Osteocyte (in vitro differentiated cells): ENCODE results near the gene PTPRM. TPM values are rescaled to one million over a fixed set of nuclear protein-coding genes. Genes with fewer than 3 reads are reported as not detected.

ENCODE experiments used
- DNase-seq: peaks from one replicate; pipeline ENCODE4 v3.0.0; 2021; ENCODE audit warnings: mixed read lengths; ENCODE audit not compliant: unreplicated experiment; ENCODE audit errors: extremely low spot score
- H3K27ac Mint-ChIP-seq: one replicate; pipeline ENCODE4 v1.8.0; 2021; ENCODE audit warnings: mild to moderate bottlenecking, mixed read lengths; ENCODE audit not compliant: unreplicated experiment
- H3K27me3 Mint-ChIP-seq: one replicate; pipeline ENCODE4 v1.8.0; 2021; ENCODE audit warnings: mixed read lengths; ENCODE audit not compliant: unreplicated experiment
- H3K36me3 Mint-ChIP-seq: one replicate; pipeline ENCODE4 v1.8.0; 2021; ENCODE audit warnings: mixed read lengths; ENCODE audit not compliant: unreplicated experiment
- H3K4me1 Mint-ChIP-seq: one replicate; pipeline ENCODE4 v1.8.0; 2021; ENCODE audit warnings: mixed read lengths; ENCODE audit not compliant: unreplicated experiment
- H3K4me3 Mint-ChIP-seq: one replicate; pipeline ENCODE4 v1.8.0; 2021; ENCODE audit warnings: mild to moderate bottlenecking, moderate library complexity, mixed read lengths; ENCODE audit not compliant: unreplicated experiment
- H3K9me3 Mint-ChIP-seq: one replicate; pipeline ENCODE4 v1.8.0; 2021; ENCODE audit warnings: mixed read lengths; ENCODE audit not compliant: unreplicated experiment
- CTCF ChIP-seq: fragments of 200-600 bp; sonication (generic); IDR thresholded peaks from 2 replicates; pipeline ENCODE4 v1.5.0; 2021; ENCODE audit warnings: antibody characterized with exemption, mild to moderate bottlenecking, moderate library complexity
- total RNA-seq: library from RNA; stranded (reverse); gene quantifications from 2 replicates; pipeline ENCODE4 v1.2.1, GENCODE V29; 2021

The PTPRM gene
- total RNA-seq, 1 donor from 2014 or later: 105 TPM

- Mint-ChIP-seq H3K27me3 (no peaks in the 10 kb centered on the region), H3K4me1 (peaks cover 12% of the 10 kb centered on the region), H3K27ac (no peak overlapping the region), H3K36me3 (peaks cover 2% of the 10 kb centered on the region), H3K9me3 (no peaks in the 10 kb centered on the region), H3K4me3 (no peak overlapping the region)
- no peak for TF ChIP-seq CTCF
- no peak for DNase-seq
Measured at GRCh38 chr18:8362863-8363262, 795.7 kb downstream of the PTPRM start.

- H3K4me3 Mint-ChIP-seq: no peak overlapping the region
- no peak for DNase-seq
- no peaks in the 10 kb centered on the region for H3K9me3 Mint-ChIP-seq
- TF ChIP-seq CTCF: no peak
- peaks cover 2% of the 10 kb centered on the region for H3K36me3 Mint-ChIP-seq
- peaks cover 26% of the 10 kb centered on the region for H3K4me1 Mint-ChIP-seq
- no peak overlapping the region for H3K27ac Mint-ChIP-seq
- H3K27me3 Mint-ChIP-seq: no peaks in the 10 kb centered on the region
Measured at GRCh38 chr18:8364385-8364784, 797.3 kb downstream of the PTPRM start.

GRCh38 chr18:8365006-8365405 is 797.9 kb downstream of the PTPRM start:
- Mint-ChIP-seq H3K27me3 (no peaks in the 10 kb centered on the region), H3K4me3 (no peak overlapping the region), H3K27ac (no peak overlapping the region), H3K36me3 (peaks cover 2% of the 10 kb centered on the region), H3K9me3 (no peaks in the 10 kb centered on the region), H3K4me1 (peaks cover 33% of the 10 kb centered on the region)
- no peak for DNase-seq
- TF ChIP-seq CTCF: no peak

GRCh38 chr18:8365528-8365927 is 798.4 kb downstream of the PTPRM start:
- DNase-seq: no peak

GRCh38 chr18:8366070-8366469 is 799.0 kb downstream of the PTPRM start:
- H3K27me3 Mint-ChIP-seq: no peaks in the 10 kb centered on the region
- no peak for TF ChIP-seq CTCF
- peaks cover 2% of the 10 kb centered on the region for H3K36me3 Mint-ChIP-seq
- no peak overlapping the region for H3K27ac Mint-ChIP-seq
- H3K4me1 Mint-ChIP-seq: peaks cover 43% of the 10 kb centered on the region
- H3K9me3 Mint-ChIP-seq: no peaks in the 10 kb centered on the region
- no peak for DNase-seq
- H3K4me3 Mint-ChIP-seq: no peak overlapping the region

More at GRCh38 chr18:8365528-8365927, 798.4 kb downstream of the PTPRM start:
- no peaks in the 10 kb centered on the region for H3K9me3 Mint-ChIP-seq
- H3K36me3 Mint-ChIP-seq: peaks cover 2% of the 10 kb centered on the region
- TF ChIP-seq CTCF: no peak
- H3K27me3 Mint-ChIP-seq: no peaks in the 10 kb centered on the region
- H3K4me3 Mint-ChIP-seq: no peak overlapping the region
- no peak overlapping the region for H3K27ac Mint-ChIP-seq
- peaks cover 38% of the 10 kb centered on the region for H3K4me1 Mint-ChIP-seq
